CD14-positive monocyte (primary cell): ENCODE results near the gene KYAT1. TPM values are rescaled to one million over a fixed set of nuclear protein-coding genes. Genes with fewer than 3 reads are reported as not detected.

ENCODE experiments used
- DNase-seq, 3 donors: peaks; one replicate each; pipeline ENCODE4 v3.0.0-alpha.2; 2011 to 2022
- H2AFZ ChIP-seq: 2 replicates; pipeline ENCODE4 v1.6.0; 2012; ENCODE audit warnings: mild to moderate bottlenecking, low read depth, low read length, inconsistent platforms; ENCODE audit not compliant: insufficient read depth, poor library complexity, severe bottlenecking
- H3K27ac ChIP-seq, 2 donors: 1 replicate in 1 of 2; 2 replicates in 1 of 2; pipeline ENCODE4 v1.5.1; 2012 to 2013; ENCODE audit warnings: low read length in 2 of 2, control low read depth in 1 of 2, inconsistent platforms in 1 of 2, low read depth in 1 of 2, mild to moderate bottlenecking in 1 of 2
- H3K27me3 ChIP-seq, 2 donors: one replicate each; pipeline versions ENCODE4 v1.6.0 to v1.6.1; 2011 to 2013; ENCODE audit warnings: low read length in 2 of 2; ENCODE audit not compliant: control insufficient read depth in 2 of 2, insufficient read depth in 2 of 2
- H3K36me3 ChIP-seq, 2 donors: replicated peaks in 1 of 2; 1 replicate in 1 of 2; 2 replicates in 1 of 2; pipeline versions ENCODE4 v1.5.1 to v1.6.1; 2012 to 2013; ENCODE audit warnings: low read length in 2 of 2, control low read depth in 1 of 2, inconsistent platforms in 1 of 2, mild to moderate bottlenecking in 1 of 2; ENCODE audit not compliant: insufficient read depth in 2 of 2, control insufficient read depth in 1 of 2
- H3K4me1 ChIP-seq, 2 donors: 1 replicate in 1 of 2; 2 replicates in 1 of 2; pipeline versions ENCODE4 v1.5.1 to v1.6.1; 2012 to 2013; ENCODE audit warnings: low read length in 2 of 2, control low read depth in 1 of 2, inconsistent platforms in 1 of 2, mild to moderate bottlenecking in 1 of 2, moderate library complexity in 1 of 2; ENCODE audit not compliant: insufficient read depth in 2 of 2, control insufficient read depth in 1 of 2
- H3K4me2 ChIP-seq: replicated peaks from 2 replicates; pipeline ENCODE3; 2012; ENCODE audit warnings: low read length, moderate library complexity, mild to moderate bottlenecking; ENCODE audit not compliant: poor library complexity, severe bottlenecking; ENCODE audit errors: extremely low read depth
- H3K4me3 ChIP-seq, 3 experiments: fragments of 200-600 bp in 1 of 3; sonication (generic) in 1 of 3; replicated peaks in 1 of 3; 1 replicate in 2 of 3; 2 replicates in 1 of 3; pipeline ENCODE4 v1.5.1; 2011 to 2013; ENCODE audit warnings: low read length in 3 of 3, mild to moderate bottlenecking in 3 of 3, control low read depth in 2 of 3, low read depth in 2 of 3, inconsistent platforms in 1 of 3, moderate library complexity in 1 of 3
- H3K79me2 ChIP-seq: 2 replicates; pipeline ENCODE4 v1.6.0; 2012; ENCODE audit warnings: mild to moderate bottlenecking, control low read depth, inconsistent platforms, low read length, moderate library complexity; ENCODE audit not compliant: insufficient read depth
- H3K9ac ChIP-seq: 2 replicates; pipeline ENCODE4 v1.6.0; 2017; ENCODE audit warnings: low read length, mild to moderate bottlenecking; ENCODE audit not compliant: insufficient read depth, poor library complexity, severe bottlenecking
- H3K9me3 ChIP-seq, 2 donors: replicated peaks in 1 of 2; 1 replicate in 1 of 2; 2 replicates in 1 of 2; pipeline versions ENCODE4 v1.5.1 to v1.6.1; 2012 to 2013; ENCODE audit warnings: low read length in 2 of 2, control low read depth in 1 of 2; ENCODE audit not compliant: control insufficient read depth in 1 of 2, insufficient read depth in 1 of 2
- H4K20me1 ChIP-seq: 2 replicates; pipeline ENCODE4 v1.6.0; 2012; ENCODE audit warnings: mild to moderate bottlenecking, low read length, control low read depth, moderate library complexity; ENCODE audit not compliant: insufficient read depth
- H3K27ac Mint-ChIP-seq, 7 donors: one replicate each; pipeline ENCODE4 v1.8.0; 2020; ENCODE audit warnings: mild to moderate bottlenecking in 7 of 7, mixed read lengths in 7 of 7, moderate library complexity in 6 of 7, inconsistent platforms in 2 of 7
- H3K27me3 Mint-ChIP-seq, 3 donors: one replicate each; pipeline ENCODE4 v1.8.0; 2021 to 2022; ENCODE audit warnings: low read depth in 3 of 3, mild to moderate bottlenecking in 3 of 3, mixed read lengths in 3 of 3, moderate library complexity in 3 of 3, inconsistent platforms in 1 of 3
- H3K36me3 Mint-ChIP-seq, 2 donors: one replicate each; pipeline ENCODE4 v1.8.0; 2020; ENCODE audit warnings: mixed read lengths in 2 of 2, inconsistent platforms in 1 of 2, mild to moderate bottlenecking in 1 of 2
- H3K4me1 Mint-ChIP-seq: one replicate; pipeline ENCODE4 v1.8.0; 2020; ENCODE audit warnings: mild to moderate bottlenecking, mixed read lengths
- H3K4me3 Mint-ChIP-seq, 2 donors: one replicate each; pipeline ENCODE4 v1.8.0; 2020; ENCODE audit warnings: mild to moderate bottlenecking in 2 of 2, mixed read lengths in 2 of 2, moderate library complexity in 1 of 2
- H3K9me3 Mint-ChIP-seq, 7 donors: one replicate each; pipeline ENCODE4 v1.8.0; 2020 to 2022; ENCODE audit warnings: mixed read lengths in 7 of 7, mild to moderate bottlenecking in 6 of 7, moderate library complexity in 6 of 7, inconsistent platforms in 2 of 7
- WGBS: methylation state at CpG from one replicate; pipeline ENCODE4 v1.1.5; 2013; ENCODE audit warnings: missing lambda C conversion rate; ENCODE audit not compliant: insufficient coverage; 5-methylcytosine and 5-hydroxymethylcytosine counted together
- intact Hi-C, 2 donors: fragments of 100-400 bp; cut with micrococcal nuclease; formaldehyde crosslinking; loops; one replicate each; pipeline versions ENCODE4 v1.15.0 to v1.15.1; 2023
- polyA plus RNA-seq, 3 donors: library from polyadenylated mRNA; depleted of rRNA in 1 of 3; unstranded in 2 of 3; stranded (reverse) in 1 of 3; fragments of 300-500 nt in 2 of 3; fragments of >200 nt in 1 of 3; fragmentation: Illumina TruSeq in 2 of 3; gene quantifications; 1 replicate in 2 of 3; 2 replicates in 1 of 3; pipeline ENCODE4 v1.2.3, GENCODE V29; 2012 to 2021
- TF ChIP-seq, protein P1 (sequence below): fragments of 200-600 bp; IDR thresholded peaks from one replicate; pipeline ENCODE4 v1.8.0; 2022; ENCODE audit warnings: antibody characterized with exemption, mild to moderate bottlenecking

KYAT1 gene
- polyA plus RNA-seq, 3 donors, result 2.4 to 4.5 (median 3.6) TPM

DNA sequence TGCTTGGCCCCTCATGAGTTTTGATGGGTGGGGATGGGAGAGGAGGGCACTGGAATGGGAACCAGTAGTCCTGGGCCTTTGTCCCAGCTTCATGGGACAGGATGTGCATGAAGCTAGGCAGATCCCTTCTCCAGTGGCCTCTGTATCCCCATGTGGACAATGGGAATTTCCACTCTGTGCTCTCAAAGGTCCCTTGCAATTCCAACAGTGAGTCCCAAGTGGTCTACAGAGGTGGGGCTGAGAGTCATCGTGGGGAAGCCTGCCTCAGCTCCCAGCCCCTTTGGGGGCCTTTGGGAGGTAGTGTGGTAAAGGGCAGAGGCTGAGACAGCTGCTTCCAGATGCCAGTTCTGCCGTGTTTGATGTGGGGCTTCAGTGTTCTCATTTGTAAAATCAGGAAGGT lies 37.2 kb upstream of the KYAT1 start:
- intact Hi-C loops, result no loop called here
- no peaks in the 10 kb centered on the region for H3K27me3 ChIP-seq
- H3K9ac ChIP-seq, result no peak overlapping the region
- H3K4me1 ChIP-seq, result peaks cover 6 to 10% of the 10 kb centered on the region in 2 donors
- Mint-ChIP-seq H3K27me3 (peaks cover 1 to 3% (median 2%) of the 10 kb centered on the region in 3 donors), H3K4me1 (peaks cover 10% of the 10 kb centered on the region), H3K27ac (peak overlapping the region in 1 of 7 donors; percentile 77), H3K9me3 (no peaks in the 10 kb centered on the region), H3K36me3 (peaks cover 32 to 33% of the 10 kb centered on the region in 2 donors), H3K4me3 (no peak overlapping the region)
- H2AFZ ChIP-seq, result no peak overlapping the region
- no peaks in the 10 kb centered on the region for H3K79me2 ChIP-seq
- no peak overlapping the region for H3K4me3 ChIP-seq
- H3K27ac ChIP-seq, result no peak overlapping the region
- 65% methylated on average over 2 of the region's 2 CpGs for WGBS
- no peak overlapping the region for H3K4me2 ChIP-seq
- peaks cover 30 to 39% of the 10 kb centered on the region in 2 donors for H3K36me3 ChIP-seq
- TF ChIP-seq, protein P1, sequence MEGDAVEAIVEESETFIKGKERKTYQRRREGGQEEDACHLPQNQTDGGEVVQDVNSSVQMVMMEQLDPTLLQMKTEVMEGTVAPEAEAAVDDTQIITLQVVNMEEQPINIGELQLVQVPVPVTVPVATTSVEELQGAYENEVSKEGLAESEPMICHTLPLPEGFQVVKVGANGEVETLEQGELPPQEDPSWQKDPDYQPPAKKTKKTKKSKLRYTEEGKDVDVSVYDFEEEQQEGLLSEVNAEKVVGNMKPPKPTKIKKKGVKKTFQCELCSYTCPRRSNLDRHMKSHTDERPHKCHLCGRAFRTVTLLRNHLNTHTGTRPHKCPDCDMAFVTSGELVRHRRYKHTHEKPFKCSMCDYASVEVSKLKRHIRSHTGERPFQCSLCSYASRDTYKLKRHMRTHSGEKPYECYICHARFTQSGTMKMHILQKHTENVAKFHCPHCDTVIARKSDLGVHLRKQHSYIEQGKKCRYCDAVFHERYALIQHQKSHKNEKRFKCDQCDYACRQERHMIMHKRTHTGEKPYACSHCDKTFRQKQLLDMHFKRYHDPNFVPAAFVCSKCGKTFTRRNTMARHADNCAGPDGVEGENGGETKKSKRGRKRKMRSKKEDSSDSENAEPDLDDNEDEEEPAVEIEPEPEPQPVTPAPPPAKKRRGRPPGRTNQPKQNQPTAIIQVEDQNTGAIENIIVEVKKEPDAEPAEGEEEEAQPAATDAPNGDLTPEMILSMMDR, result no peak
- no peak for DNase-seq
- H4K20me1 ChIP-seq, result peaks cover 6% of the 10 kb centered on the region
- no peaks in the 10 kb centered on the region for H3K9me3 ChIP-seq

- TF ChIP-seq, protein P1, result no peak
- no peak overlapping the region for H3K27ac ChIP-seq
- Mint-ChIP-seq H3K27ac (peak overlapping the region in 5 of 7 donors; percentile 9 to 73 (median 62)), H3K36me3 (peaks cover 41 to 43% of the 10 kb centered on the region in 2 donors), H3K4me1 (peaks cover 6% of the 10 kb centered on the region), H3K4me3 (no peak overlapping the region), H3K9me3 (no peaks in the 10 kb centered on the region), H3K27me3 (peaks cover 1 to 4% (median 3%) of the 10 kb centered on the region in 3 donors)
- no peaks in the 10 kb centered on the region for H3K27me3 ChIP-seq
- intact Hi-C loops, result no loop called here
- H3K9me3 ChIP-seq, result no peaks in the 10 kb centered on the region
- peaks cover 30 to 47% of the 10 kb centered on the region in 2 donors for H3K36me3 ChIP-seq
- H3K4me1 ChIP-seq, result peaks cover 2 to 4% of the 10 kb centered on the region in 2 donors
- H3K4me2 ChIP-seq, result no peak overlapping the region
- no peak overlapping the region for H2AFZ ChIP-seq
- peaks cover 9% of the 10 kb centered on the region for H4K20me1 ChIP-seq
- no peak overlapping the region for H3K9ac ChIP-seq
- H3K79me2 ChIP-seq, result no peaks in the 10 kb centered on the region
- no peak for DNase-seq
- no peak overlapping the region for H3K4me3 ChIP-seq
- WGBS, result 97% methylated on average over 26 of the region's 26 CpGs
Observed at GRCh38 chr9:128917151-128917849, 35.5 kb upstream of the KYAT1 start.
